Smooth muscle cell (in vitro differentiated cells): ENCODE results near the gene AK5. TPM values are rescaled to one million over a fixed set of nuclear protein-coding genes. Genes with fewer than 3 reads are reported as not detected.

Experiments used
- DNase-seq: peaks from one replicate; lab custom pipeline; 2025; ENCODE audit not compliant: unreplicated experiment; lab: John Stamatoyannopoulos, UW
- H2AFZ ChIP-seq: fragments of 200-600 bp; sonication (generic); 2 replicates; pipeline ENCODE4 v1.6.0; 2016; ENCODE audit warnings: antibody characterized with exemption, low read depth, mild to moderate bottlenecking
- H3F3A ChIP-seq: fragments of 200-600 bp; sonication (generic); 2 replicates; pipeline ENCODE4 v1.6.0; 2017; ENCODE audit warnings: antibody characterized with exemption, low read depth
- H3K27ac ChIP-seq: fragments of 200-600 bp; sonication (generic); 2 replicates; pipeline ENCODE4 v1.5.1; 2016; ENCODE audit warnings: low read depth, mild to moderate bottlenecking
- H3K27me3 ChIP-seq: fragments of 200-600 bp; sonication (generic); 2 replicates; pipeline ENCODE4 v1.6.1; 2016; ENCODE audit warnings: low read depth, mild to moderate bottlenecking
- H3K36me3 ChIP-seq: fragments of 200-600 bp; sonication (generic); 2 replicates; pipeline ENCODE4 v1.5.1; 2016; ENCODE audit warnings: low read depth
- H3K4me1 ChIP-seq: fragments of 200-600 bp; sonication (generic); 2 replicates; pipeline ENCODE4 v1.5.1; 2016; ENCODE audit warnings: low read depth
- H3K4me2 ChIP-seq: fragments of 200-600 bp; sonication (generic); 2 replicates; pipeline ENCODE4 v1.6.0; 2016; ENCODE audit warnings: mild to moderate bottlenecking
- H3K4me3 ChIP-seq: fragments of 200-600 bp; sonication (generic); 2 replicates; pipeline ENCODE4 v1.5.1; 2016; ENCODE audit warnings: mild to moderate bottlenecking
- H3K79me2 ChIP-seq: fragments of 200-600 bp; sonication (generic); 2 replicates; pipeline ENCODE4 v1.6.0; 2016; ENCODE audit warnings: low read depth, mild to moderate bottlenecking
- H3K9ac ChIP-seq: fragments of 200-600 bp; sonication (generic); 2 replicates; pipeline ENCODE4 v1.6.0; 2016; ENCODE audit warnings: low read depth
- H3K9me3 ChIP-seq: fragments of 200-600 bp; sonication (generic); replicated peaks from 2 replicates; pipeline ENCODE4 v1.5.1; 2016; ENCODE audit warnings: low read depth
- H4K20me1 ChIP-seq: fragments of 200-600 bp; sonication (generic); 2 replicates; pipeline ENCODE4 v1.6.0; 2016; ENCODE audit warnings: low read depth
- WGBS: methylation state at CpG from one replicate; pipeline ENCODE4 v1.1.7; 2016; ENCODE audit warnings: low lambda C conversion rate; 5-methylcytosine and 5-hydroxymethylcytosine counted together
- polyA plus RNA-seq: library from polyadenylated mRNA; unstranded; fragments of >200 nt; fragmentation: Nextera tagmentation; extraction: Ambion mirVana; gene quantifications from 2 replicates; pipeline ENCODE4 v1.2.1, GENCODE V29; 2016
- total RNA-seq: library from RNA; depleted of rRNA; stranded (reverse); fragments of >200 nt; gene quantifications from 2 replicates; pipeline ENCODE4 v1.2.3, GENCODE V29; 2014
- TF ChIP-seq, protein P1 (sequence below): fragments of 200-600 bp; sonication (generic); IDR thresholded peaks from 2 replicates; pipeline ENCODE4 v1.5.1; 2017; ENCODE audit warnings: borderline replicate concordance, mild to moderate bottlenecking, antibody characterized with exemption; ENCODE audit not compliant: insufficient read depth, poor library complexity, severe bottlenecking

Gene AK5
- total and polyA plus RNA-seq, 2 experiments from 2014 or later = 0.43 TPM; not detected in 1

DNA sequence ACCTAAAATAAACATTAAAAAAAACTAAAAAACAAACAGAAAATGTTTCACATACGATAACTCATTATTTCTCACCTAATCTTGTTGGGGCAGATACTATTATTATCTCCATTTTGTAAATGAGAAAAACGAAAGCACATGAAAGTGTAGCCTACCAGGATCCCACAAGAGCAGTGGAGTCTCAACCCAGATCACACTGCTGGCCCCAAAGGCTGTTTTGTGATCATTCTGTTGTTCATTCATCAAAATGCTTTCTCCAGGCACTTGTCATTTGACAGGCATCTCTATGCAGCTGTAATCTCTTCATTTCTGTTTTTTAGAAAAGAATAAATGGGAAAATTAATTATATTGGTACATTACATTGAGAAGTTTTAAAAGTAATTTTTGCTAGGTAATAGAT, 67.5 kb downstream of the AK5 start:
- Histone ChIP-seq H3K4me2 (no peak overlapping the region), H3F3A (no peaks in the 10 kb centered on the region), H3K27me3 (no peaks in the 10 kb centered on the region), H3K4me3 (no peak overlapping the region), H4K20me1 (no peaks in the 10 kb centered on the region), H3K4me1 (no peaks in the 10 kb centered on the region), H2AFZ (no peak overlapping the region), H3K27ac (no peak overlapping the region), H3K79me2 (no peaks in the 10 kb centered on the region), H3K9ac (no peak overlapping the region), H3K9me3 (no peaks in the 10 kb centered on the region), H3K36me3 (no peaks in the 10 kb centered on the region)
- WGBS = 92% methylated on average over 2 of the region's 2 CpGs
- no peak for DNase-seq
- TF ChIP-seq, protein P1, sequence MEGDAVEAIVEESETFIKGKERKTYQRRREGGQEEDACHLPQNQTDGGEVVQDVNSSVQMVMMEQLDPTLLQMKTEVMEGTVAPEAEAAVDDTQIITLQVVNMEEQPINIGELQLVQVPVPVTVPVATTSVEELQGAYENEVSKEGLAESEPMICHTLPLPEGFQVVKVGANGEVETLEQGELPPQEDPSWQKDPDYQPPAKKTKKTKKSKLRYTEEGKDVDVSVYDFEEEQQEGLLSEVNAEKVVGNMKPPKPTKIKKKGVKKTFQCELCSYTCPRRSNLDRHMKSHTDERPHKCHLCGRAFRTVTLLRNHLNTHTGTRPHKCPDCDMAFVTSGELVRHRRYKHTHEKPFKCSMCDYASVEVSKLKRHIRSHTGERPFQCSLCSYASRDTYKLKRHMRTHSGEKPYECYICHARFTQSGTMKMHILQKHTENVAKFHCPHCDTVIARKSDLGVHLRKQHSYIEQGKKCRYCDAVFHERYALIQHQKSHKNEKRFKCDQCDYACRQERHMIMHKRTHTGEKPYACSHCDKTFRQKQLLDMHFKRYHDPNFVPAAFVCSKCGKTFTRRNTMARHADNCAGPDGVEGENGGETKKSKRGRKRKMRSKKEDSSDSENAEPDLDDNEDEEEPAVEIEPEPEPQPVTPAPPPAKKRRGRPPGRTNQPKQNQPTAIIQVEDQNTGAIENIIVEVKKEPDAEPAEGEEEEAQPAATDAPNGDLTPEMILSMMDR = no peak

DNA sequence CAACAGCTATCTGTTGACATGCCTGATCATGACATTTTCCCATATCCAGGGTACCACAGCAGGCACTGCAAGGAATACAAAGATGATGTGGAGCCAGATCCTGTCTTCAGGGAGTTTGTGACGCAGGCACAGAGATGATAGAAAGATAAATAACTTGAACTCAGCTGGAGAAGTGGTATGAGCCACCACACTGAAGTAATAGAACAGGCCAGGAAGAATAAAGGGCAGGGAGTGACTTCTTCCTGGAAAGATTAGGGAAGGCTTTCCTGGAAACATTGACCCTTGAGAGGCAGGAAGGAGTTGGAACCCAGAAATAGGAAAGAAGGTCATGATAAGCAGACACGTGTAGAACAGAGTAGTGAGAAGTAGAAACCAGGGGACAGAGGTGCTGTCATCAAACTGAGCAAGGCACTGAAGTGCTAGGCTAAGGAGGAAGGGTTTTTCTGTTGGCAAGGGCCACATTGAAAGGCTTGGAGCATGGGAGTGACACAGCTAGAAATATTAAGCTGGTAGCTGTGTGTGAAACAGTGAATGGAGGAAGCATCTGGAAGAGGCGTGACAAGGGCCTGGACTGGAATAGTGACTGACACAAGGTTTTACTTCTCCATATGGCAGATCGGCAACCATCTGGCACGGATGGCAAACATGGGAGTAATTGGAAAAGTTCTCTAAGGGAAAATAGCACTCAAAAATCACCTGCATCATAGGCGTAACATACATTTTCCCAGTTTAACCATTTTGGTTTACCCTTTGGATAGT, 68.4 kb downstream of the AK5 start:
- Histone ChIP-seq H2AFZ (no peak overlapping the region), H3F3A (no peaks in the 10 kb centered on the region), H3K27me3 (no peaks in the 10 kb centered on the region), H3K4me2 (no peak overlapping the region), H3K4me3 (no peak overlapping the region), H3K9me3 (no peaks in the 10 kb centered on the region), H3K79me2 (no peaks in the 10 kb centered on the region), H3K36me3 (no peaks in the 10 kb centered on the region), H3K9ac (no peak overlapping the region), H4K20me1 (no peaks in the 10 kb centered on the region), H3K4me1 (no peaks in the 10 kb centered on the region), H3K27ac (no peak overlapping the region)
- no peak for DNase-seq
- 94% methylated on average over 6 of the region's 6 CpGs for WGBS
- TF ChIP-seq, protein P1 = no peak

DNA sequence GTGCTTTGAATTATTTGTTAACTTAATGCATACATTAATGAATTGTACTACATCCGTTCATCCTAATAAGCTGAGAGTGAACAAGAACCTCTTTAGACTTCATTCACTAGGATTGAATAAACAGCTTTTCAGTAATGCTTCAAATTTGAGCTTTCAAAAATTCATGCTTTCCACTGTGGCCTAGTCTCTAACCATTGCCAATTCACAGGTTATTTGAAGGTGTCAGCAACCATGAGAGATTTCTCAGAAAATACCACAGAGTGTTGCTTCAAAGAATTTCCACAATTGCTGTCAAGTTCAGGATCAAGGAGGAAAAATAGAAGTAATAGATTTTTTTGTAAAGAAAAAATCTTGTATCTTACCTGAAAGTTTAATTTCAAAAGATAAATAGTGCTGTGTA, 72.7 kb downstream of the AK5 start:
- Histone ChIP-seq H3K9ac (no peak overlapping the region), H3K27me3 (no peaks in the 10 kb centered on the region), H3K4me1 (no peaks in the 10 kb centered on the region), H3K4me3 (no peak overlapping the region), H3K4me2 (no peak overlapping the region), H3K79me2 (no peaks in the 10 kb centered on the region), H3K36me3 (no peaks in the 10 kb centered on the region), H2AFZ (no peak overlapping the region), H3K9me3 (no peaks in the 10 kb centered on the region), H3F3A (no peaks in the 10 kb centered on the region), H3K27ac (no peak overlapping the region), H4K20me1 (no peaks in the 10 kb centered on the region)
- TF ChIP-seq, protein P1 = no peak
- 85% methylated on average over 1 of the region's 1 CpG for WGBS
- no peak for DNase-seq

GRCh38 chr1:77355010-77355409, 73.2 kb downstream of the AK5 start:
- DNase-seq = no peak
- Histone ChIP-seq H2AFZ (no peak overlapping the region), H3K27me3 (no peaks in the 10 kb centered on the region), H3K4me1 (no peaks in the 10 kb centered on the region), H4K20me1 (no peaks in the 10 kb centered on the region), H3K79me2 (no peaks in the 10 kb centered on the region), H3K36me3 (no peaks in the 10 kb centered on the region), H3K9me3 (no peaks in the 10 kb centered on the region), H3F3A (no peaks in the 10 kb centered on the region), H3K4me3 (no peak overlapping the region), H3K4me2 (no peak overlapping the region), H3K9ac (no peak overlapping the region), H3K27ac (no peak overlapping the region)
- 69% methylated on average over 3 of the region's 3 CpGs for WGBS
- TF ChIP-seq, protein P1 = no peak
